OCI-LY7 (cell line): ENCODE measurements around the gene CHM.

ENCODE experiments used
- CTCF ChIP-seq: fragments of 200-600 bp; sonication (generic); conservative IDR thresholded peaks from 2 replicates; pipeline ENCODE4 v1.5.1; 2014; ENCODE audit warnings: mild to moderate bottlenecking, antibody characterized with exemption, low read length, moderate library complexity, mixed read lengths
- EZH2phosphoT487 ChIP-seq: fragments of 200-600 bp; sonication (generic); IDR thresholded peaks from 2 replicates; pipeline ENCODE4 v1.6.1; 2018; ENCODE audit warnings: low read depth, borderline replicate concordance, mild to moderate bottlenecking, mixed run types, antibody characterized with exemption, low read length, moderate library complexity, mixed read lengths

DNA sequence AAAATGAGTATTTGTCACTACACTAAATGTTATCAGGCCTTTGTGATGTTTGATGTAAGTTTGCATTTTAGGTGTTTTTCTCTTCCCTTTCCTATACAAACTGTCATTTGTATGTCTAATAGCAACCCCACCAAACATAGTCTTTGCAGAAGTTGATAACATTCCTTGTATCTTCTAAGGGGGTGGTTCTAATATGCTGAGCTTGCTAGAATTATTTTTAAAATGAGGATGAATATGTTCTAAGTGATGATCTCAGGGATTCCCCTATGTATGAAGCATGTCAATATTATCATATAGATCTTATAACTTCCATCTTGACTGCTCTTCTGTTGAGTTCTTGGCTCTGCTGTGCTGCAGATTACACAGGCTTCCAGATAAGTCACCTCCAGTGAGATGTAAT lies 3.1 kb downstream of the CHM start:
- TF ChIP-seq CTCF (no peak), EZH2phosphoT487 (no peak)
